ENCODE measurements around the gene PIK3R3. TPM values are rescaled to one million over a fixed set of nuclear protein-coding genes. Genes with fewer than 3 reads are reported as not detected.

PIK3R3 gene
- total and polyA plus RNA-seq, 9 of the 15 experiments (the other 6 are each of a cell fraction or from before 2014, with no cell fraction given), result 1.4 to 7.7 (median 4.6) TPM

- TF ChIP-seq CREB5 (CRISPR knock-in tag; IDR thresholded peaks at IDR 0.05) (no peak), IRF1 (CRISPR knock-in tag; IDR thresholded peaks at IDR 0.05; ENCODE audit: borderline replicate concordance) (no peak), CTBP1 (IDR thresholded peaks at IDR 0.05; ENCODE audit: borderline replicate concordance) (0 out of 2 replicates have a peak, but pooled peaks have one; percentile 9), SMARCA5 (IDR thresholded peaks at IDR 0.05) (no peak), ZNF431 (CRISPR knock-in tag; IDR thresholded peaks at IDR 0.05) (no peak), NFIC (IDR thresholded peaks at IDR 0.05) (no peak), SP2 (IDR thresholded peaks at IDR 0.05; ENCODE audit: extremely low read depth, low read depth, low read length, poor library complexity, severe bottlenecking) (no peak), ZZZ3 (IDR thresholded peaks at IDR 0.05) (no peak), HNRNPLL (IDR thresholded peaks at IDR 0.05; ENCODE audit: low read depth, low read length, poor library complexity, severe bottlenecking) (no peak), KLF10 (CRISPR knock-in tag; IDR thresholded peaks at IDR 0.05) (no peak), KLF6 (CRISPR knock-in tag; IDR thresholded peaks at IDR 0.05; ENCODE audit: borderline replicate concordance) (no peak), MAFG (tag; conservative IDR thresholded peaks at IDR 0.05) (no peak), ZFP36 (IDR thresholded peaks at IDR 0.05; ENCODE audit: low read depth, low read length, partially characterized antibody) (no peak), HEY1 (CRISPR knock-in tag; IDR thresholded peaks at IDR 0.05; ENCODE audit: borderline replicate concordance) (no peak), CREB1 (IDR thresholded peaks at IDR 0.05) (no peak), CREB1 (CRISPR knock-in tag; IDR thresholded peaks at IDR 0.05) (no peak), SIRT6 (IDR thresholded peaks at IDR 0.05; ENCODE audit: low read depth, low read length) (no peak), ZNF133 (CRISPR knock-in tag; IDR thresholded peaks at IDR 0.05) (no peak), ZNF354B (CRISPR knock-in tag; IDR thresholded peaks at IDR 0.05) (no peak), GTF2E2 (tag; IDR thresholded peaks at IDR 0.05) (no peak), ATF6 (CRISPR knock-in tag; IDR thresholded peaks at IDR 0.05) (no peak), CXXC5 (CRISPR knock-in tag; IDR thresholded peaks at IDR 0.05) (no peak), RFX5 (IDR thresholded peaks at IDR 0.05; ENCODE audit: low read depth, low read length) (no peak), HOXB6 (CRISPR knock-in tag; IDR thresholded peaks at IDR 0.05; ENCODE audit: borderline replicate concordance) (no peak), DLX4 (CRISPR knock-in tag; IDR thresholded peaks at IDR 0.05) (no peak), ATF7 (IDR thresholded peaks at IDR 0.05) (no peak)
These were observed 67.0 kb downstream of the PIK3R3 start (continued) for GRCh38 chr1:46065405-46065804.

Measured in K562 (cell line).